GM18867 (cell line): ENCODE data around the gene PRKAR2A.

Source experiments
- ATAC-seq: cut with Tn5 transposase; IDR thresholded peaks from one replicate; pipeline ENCODE4 v1.9.1; 2021; ENCODE audit warnings: mild to moderate bottlenecking, moderate library complexity; ENCODE audit not compliant: unreplicated experiment

The PRKAR2A gene

DNA sequence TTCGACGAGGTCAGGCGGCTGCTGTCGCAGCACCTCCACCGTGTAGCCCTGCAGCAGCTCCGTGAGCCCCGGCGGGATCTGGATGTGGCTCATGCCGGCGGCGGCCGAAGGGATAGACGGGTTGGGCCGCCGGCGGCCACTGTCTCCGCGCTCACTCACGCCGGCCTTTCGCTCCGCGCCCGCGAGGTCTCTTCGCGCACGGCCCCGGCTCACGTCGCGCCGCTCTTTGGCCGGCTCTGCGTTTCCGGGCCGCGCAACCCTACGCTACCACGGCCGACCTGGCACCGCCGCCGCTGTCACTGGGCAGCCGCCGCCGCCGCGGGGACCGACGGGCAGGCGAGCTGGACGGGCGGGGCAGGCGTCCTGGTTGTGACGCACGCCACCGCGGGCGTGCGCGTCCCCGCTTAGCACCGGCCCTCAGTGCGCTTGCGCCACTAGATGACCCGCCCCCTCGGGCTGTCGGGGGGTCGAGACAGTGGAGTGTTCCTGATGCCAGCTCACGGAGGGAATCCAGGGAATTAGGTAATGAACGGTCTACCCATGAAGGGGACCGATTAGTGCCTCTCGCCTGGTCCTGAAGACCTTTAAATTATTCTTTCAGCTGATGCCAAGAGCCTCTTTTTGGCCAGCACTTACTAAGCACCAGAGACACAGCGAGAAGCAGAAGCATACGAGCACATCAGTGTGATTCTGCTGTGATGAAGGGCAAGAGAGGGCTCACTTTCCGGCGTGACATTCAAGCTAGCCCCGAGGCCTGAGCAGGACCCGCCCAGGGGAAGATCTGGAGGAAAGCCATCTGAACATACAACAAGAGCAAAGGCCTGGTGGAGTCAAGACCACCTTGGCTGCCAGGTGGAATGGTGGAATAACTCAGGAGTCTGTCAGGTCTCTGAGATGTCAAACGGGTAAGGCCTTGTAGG is at the start of gene PRKAR2A:
TSS of gene PRKAR2A (minus strand) at position 371 of the 920 bp plus-strand sequence. CDS start at position 93, 278 bp downstream.
- peak; percentile 93 for ATAC-seq

DNA sequence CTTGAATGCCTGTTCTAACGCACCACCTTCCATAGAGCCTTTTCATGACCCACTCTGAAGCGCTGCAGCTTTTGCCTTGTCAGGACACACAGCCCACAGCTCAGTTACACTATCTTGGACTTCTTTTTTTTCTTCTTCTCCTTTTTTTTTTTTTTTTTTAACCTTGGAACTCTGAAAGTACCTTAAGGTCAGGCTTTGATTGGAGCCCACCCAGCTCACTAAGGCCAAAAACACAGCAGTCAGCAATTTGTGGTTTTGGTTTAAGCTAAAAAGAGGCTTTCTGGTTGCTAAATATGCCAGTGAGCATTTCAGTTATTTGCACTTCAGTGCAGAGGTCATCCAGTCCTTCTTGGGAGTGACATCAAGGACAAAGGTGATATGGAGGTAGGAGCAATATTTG is 49.3 kb upstream of the PRKAR2A start:
- no peak for ATAC-seq

DNA sequence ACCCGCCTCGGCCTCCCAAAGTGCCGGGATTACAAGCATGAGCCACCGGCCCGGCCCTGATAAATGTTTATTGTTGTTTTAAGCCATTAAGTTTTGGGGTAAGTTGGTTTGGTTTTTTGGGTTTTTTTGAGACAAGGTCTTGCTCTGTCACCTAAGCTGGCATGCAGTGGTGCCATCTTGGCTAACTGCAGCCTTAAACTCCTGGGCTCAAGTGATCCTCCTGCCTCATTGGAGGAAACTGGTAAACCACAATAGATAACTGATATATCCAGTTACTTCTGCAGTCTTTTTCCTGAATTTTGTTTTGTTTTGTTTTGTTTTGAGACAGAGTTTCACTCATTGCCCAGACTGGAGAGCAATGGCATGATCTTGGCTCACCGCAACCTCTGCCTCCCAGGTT is 46.8 kb upstream of the PRKAR2A start:
- no peak for ATAC-seq

- no peak for ATAC-seq
Observed at GRCh38 chr3:48891606-48892005, 43.9 kb upstream of the PRKAR2A start.

- ATAC-seq = no peak
Observed at GRCh38 chr3:48885753-48886152, 38.1 kb upstream of the PRKAR2A start.

DNA sequence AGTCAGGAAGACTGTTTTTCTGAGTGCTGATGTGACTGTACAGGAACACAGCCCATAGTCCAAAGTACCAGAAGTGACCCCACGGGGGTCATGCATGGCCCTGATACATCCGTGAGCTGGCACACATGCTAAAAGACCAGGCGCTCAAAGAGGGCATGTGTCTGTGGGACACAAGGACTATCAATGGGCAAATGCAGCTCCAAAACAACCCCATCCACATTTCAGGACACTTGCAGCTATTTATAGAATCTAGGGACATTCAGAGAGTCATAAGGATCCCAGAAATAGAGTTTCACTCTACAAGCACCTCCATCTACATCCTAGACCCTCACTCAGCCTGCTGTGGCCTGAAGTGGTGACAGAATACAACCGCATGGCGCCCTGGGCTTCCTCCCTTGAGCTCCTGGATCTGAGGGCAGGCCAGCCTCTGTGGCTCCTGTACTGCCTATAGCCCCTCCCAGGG is 34.0 kb upstream of the PRKAR2A start:
- ATAC-seq = no peak

DNA sequence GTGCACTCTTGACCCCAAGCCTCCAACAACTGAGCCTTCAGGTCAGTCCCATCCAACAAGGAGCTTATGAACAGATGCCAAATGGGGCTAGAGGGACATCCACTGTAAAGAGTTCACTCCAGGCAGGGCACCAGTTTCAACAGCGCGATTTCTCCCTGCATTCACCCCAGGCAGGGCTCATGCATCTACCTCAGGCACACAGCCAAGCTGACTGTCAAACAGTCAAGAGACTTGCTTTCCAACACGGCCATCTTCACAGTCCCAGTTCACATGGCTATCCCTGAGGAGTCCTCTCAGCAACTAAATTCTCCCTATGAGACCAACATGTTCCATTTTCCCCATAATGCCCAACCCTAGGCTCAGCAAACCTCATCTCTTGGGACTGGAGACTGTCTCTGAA is 33.3 kb upstream of the PRKAR2A start:
- no peak for ATAC-seq

GRCh38 chr3:48879994-48880377 is 32.3 kb upstream of the PRKAR2A start:
- ATAC-seq = no peak

DNA sequence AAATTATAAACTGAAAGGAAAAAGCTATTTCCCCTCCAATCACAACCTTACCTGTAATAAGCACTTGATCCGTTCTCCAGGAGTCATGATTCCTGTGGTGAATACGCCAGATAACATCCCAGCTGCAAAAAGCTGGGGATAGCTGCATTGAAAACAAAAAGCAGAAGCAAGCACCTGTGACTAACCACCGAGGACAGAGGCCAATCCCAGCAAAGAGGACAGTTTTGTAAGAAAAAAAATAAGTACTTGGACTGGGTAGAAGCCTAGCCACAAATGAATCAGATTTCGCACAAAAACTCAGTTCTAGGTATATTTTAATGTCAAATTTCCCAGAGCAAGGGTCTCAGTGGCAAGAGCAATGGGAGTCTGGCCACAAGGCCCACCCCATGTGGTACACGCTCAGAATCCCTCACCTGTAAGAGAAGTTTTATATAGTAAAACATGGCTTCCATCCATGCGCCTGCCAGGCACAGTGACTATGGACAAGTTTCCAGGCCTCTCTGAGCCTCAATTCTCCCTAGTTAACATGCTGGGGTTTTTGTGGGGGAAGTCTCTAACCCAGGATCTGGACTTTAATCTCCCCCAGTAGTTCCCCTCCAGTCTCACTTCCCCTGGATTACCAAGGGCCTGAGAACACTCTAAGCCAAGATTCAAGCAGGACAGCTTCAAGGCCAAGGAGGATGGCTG is 31.8 kb upstream of the PRKAR2A start:
- no peak for ATAC-seq

- no peak for ATAC-seq
Observed at GRCh38 chr3:48877671-48878070, 30.0 kb upstream of the PRKAR2A start.

DNA sequence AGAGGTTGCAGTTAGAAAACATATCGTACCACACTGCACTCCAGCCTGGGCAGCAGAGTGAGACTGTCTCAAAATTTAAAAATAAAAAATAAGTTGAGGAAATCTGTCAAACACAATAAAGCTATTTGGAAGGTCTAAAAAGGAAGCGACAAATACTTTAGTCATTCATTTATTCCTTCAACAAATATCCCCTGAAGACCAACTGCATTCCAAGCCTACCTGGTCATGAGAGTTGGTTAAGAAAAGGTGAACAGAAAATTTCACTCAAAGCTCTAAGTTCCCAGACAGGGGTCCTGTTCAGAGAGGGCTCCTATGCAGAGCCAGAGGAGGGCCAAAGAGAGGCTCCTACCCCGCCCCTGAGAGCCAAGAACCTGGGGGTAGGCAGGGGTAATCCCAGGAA is 15.4 kb upstream of the PRKAR2A start:
- ATAC-seq = no peak

- no peak for ATAC-seq
Observed at GRCh38 chr3:48859206-48859605, 11.5 kb upstream of the PRKAR2A start.

DNA sequence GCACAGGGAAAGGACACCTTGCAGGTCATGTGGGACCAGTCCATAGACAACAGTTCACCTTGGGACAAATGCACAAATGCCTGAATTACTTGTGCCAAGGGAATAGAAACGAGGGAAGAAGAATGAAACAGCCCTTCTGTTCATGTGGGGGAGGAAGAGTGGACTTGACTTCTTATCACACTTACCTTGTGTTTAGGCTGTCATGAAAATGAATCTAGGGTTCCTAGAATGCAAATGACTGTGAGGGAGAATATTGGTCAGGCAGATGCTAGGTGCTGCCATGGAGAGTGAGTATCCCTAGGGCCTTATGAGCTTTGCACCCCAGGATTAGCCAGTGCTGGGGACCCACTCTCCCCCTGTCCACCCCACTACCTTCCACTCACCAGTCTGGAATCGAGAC is 11.0 kb upstream of the PRKAR2A start:
- no peak for ATAC-seq

- no peak for ATAC-seq
Observed at GRCh38 chr3:48857641-48858040, 10.0 kb upstream of the PRKAR2A start.

DNA sequence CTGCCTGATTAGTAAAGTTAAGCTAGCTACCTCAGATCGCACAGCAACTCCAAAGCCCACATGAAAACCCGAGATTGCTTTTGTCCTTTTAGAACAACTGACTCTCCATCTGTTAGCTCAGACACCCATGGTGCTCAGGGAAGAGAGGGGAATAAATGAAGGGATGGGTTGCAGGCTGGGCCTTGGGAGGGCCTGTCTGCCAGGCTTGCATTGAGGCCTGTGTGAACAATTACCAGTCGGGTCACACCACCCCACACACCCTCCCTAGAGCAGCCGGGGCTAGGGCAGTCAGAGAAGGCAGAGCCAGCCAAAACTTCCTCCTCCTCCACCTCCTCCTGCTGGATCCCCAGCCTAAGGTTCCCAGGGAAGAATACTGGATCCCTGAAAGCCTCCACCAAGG is 8.8 kb upstream of the PRKAR2A start:
- no peak for ATAC-seq

GRCh38 chr3:48855681-48856447 is 8.2 kb upstream of the PRKAR2A start:
- no peak for ATAC-seq

GRCh38 chr3:48852151-48852550 is 4.5 kb upstream of the PRKAR2A start:
- ATAC-seq = no peak

DNA sequence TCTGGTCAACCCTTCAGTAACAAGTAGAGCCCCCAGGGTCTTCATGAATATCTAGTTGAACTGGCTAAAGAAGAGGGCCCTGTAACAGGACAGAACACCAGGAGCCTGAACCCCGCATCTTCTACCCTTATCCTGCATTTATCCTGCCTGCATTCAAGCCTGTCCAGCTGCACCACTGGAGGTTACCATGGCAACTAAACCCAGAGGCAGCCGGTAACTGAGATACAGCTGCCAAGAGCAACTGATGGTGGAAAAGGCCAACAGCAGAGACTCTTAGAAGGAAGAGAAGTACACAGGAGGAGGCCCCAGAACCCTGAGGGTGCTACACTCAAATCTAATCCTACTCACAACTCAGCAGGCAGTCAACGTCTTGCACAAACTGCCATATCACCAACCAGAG is 3.7 kb upstream of the PRKAR2A start:
- ATAC-seq = no peak

GRCh38 chr3:48848816-48849515 is 1.3 kb upstream of the PRKAR2A start:
- ATAC-seq = no peak

DNA sequence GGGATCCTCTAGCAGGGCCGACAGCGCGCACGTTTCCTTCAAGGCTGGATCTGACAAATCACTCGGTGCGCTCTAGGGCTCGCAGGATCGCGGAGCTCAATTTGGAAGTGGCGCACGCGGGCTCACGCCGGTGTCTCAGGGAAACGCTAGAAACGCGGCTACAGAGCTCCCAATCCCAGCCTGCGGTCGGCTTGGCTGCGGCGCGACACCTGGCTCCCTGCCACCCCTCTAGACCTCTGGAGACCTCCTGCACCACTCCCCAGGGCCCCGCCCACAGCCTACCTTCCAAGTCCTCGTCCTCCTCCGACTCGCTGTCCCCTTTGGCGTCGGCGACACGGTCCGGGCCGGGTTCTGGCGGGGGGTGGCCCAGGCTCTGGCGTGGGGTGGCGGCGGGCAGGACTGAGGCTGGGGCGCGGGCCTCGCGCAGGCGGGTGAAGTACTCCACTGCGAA is 596 bp downstream of the PRKAR2A start:
- ATAC-seq = peak; percentile 42

- no peak for ATAC-seq
Observed at GRCh38 chr3:48845170-48845569, 2.5 kb downstream of the PRKAR2A start.
